Fibroblast of skin of abdomen (primary cell): Measurements from ENCODE around the gene PIK3AP1.
"Not testable (repeated sequence)": the region's sequence is repeated elsewhere in the genome, so short reads cannot be mapped to it uniquely, and the experiment has no call there.

ENCODE experiments used
- DNase-seq: peaks from one replicate; pipeline ENCODE4 v3.0.0-alpha.2; 2013

PIK3AP1 gene

GRCh38 chr10:96696845-96697425 lies 23.4 kb downstream of the PIK3AP1 start:
- DNase-seq = no peak

GRCh38 chr10:96695975-96696634 lies 24.2 kb downstream of the PIK3AP1 start:
- DNase-seq = no peak

GRCh38 chr10:96695366-96695765 lies 24.9 kb downstream of the PIK3AP1 start:
- no peak for DNase-seq

- no peak for DNase-seq
These were observed 26.9 kb downstream of the PIK3AP1 start for GRCh38 chr10:96693431-96693830.

- no peak for DNase-seq
These were observed 27.9 kb downstream of the PIK3AP1 start for GRCh38 chr10:96692427-96692826.

GRCh38 chr10:96691761-96692160 lies 28.6 kb downstream of the PIK3AP1 start:
- DNase-seq = no peak

GRCh38 chr10:96690755-96691730 lies 29.3 kb downstream of the PIK3AP1 start:
- no peak for DNase-seq

- no peak for DNase-seq
These were observed 31.5 kb downstream of the PIK3AP1 start for GRCh38 chr10:96688789-96689188.

- DNase-seq = no peak
These were observed 32.8 kb downstream of the PIK3AP1 start for GRCh38 chr10:96687317-96688012.

GRCh38 chr10:96686514-96686913 lies 33.8 kb downstream of the PIK3AP1 start:
- DNase-seq = no peak

- no peak for DNase-seq
These were observed 35.0 kb downstream of the PIK3AP1 start for GRCh38 chr10:96685306-96685705.

GRCh38 chr10:96684826-96685225 lies 35.5 kb downstream of the PIK3AP1 start:
- DNase-seq = no peak

- DNase-seq = no peak
These were observed 36.6 kb downstream of the PIK3AP1 start for GRCh38 chr10:96683710-96684109.

- peak; percentile 81 for DNase-seq
These were observed 37.2 kb downstream of the PIK3AP1 start for GRCh38 chr10:96683065-96683464.

- DNase-seq = no peak
These were observed 38.8 kb downstream of the PIK3AP1 start for GRCh38 chr10:96681524-96681923.

- not testable (repeated sequence) for DNase-seq
These were observed 39.9 kb downstream of the PIK3AP1 start for GRCh38 chr10:96680463-96680862.

GRCh38 chr10:96678725-96679124 lies 41.6 kb downstream of the PIK3AP1 start:
- DNase-seq = no peak

GRCh38 chr10:96676272-96677112 lies 43.8 kb downstream of the PIK3AP1 start:
- DNase-seq = no peak

- DNase-seq = no peak
These were observed 44.5 kb downstream of the PIK3AP1 start for GRCh38 chr10:96675846-96676245.

GRCh38 chr10:96673318-96674099 lies 46.8 kb downstream of the PIK3AP1 start:
- DNase-seq = no peak
